HG03342 (cell line): Measurements from ENCODE around the gene MFAP3.
"Not testable (repeated sequence)": the region's sequence is repeated elsewhere in the genome, so short reads cannot be mapped to it uniquely, and the experiment has no call there.

Experiments
- ATAC-seq: cut with Tn5 transposase; IDR thresholded peaks from one replicate; pipeline ENCODE4 v1.9.1; 2021; ENCODE audit warnings: mild to moderate bottlenecking, moderate library complexity; ENCODE audit not compliant: unreplicated experiment

Gene MFAP3

DNA sequence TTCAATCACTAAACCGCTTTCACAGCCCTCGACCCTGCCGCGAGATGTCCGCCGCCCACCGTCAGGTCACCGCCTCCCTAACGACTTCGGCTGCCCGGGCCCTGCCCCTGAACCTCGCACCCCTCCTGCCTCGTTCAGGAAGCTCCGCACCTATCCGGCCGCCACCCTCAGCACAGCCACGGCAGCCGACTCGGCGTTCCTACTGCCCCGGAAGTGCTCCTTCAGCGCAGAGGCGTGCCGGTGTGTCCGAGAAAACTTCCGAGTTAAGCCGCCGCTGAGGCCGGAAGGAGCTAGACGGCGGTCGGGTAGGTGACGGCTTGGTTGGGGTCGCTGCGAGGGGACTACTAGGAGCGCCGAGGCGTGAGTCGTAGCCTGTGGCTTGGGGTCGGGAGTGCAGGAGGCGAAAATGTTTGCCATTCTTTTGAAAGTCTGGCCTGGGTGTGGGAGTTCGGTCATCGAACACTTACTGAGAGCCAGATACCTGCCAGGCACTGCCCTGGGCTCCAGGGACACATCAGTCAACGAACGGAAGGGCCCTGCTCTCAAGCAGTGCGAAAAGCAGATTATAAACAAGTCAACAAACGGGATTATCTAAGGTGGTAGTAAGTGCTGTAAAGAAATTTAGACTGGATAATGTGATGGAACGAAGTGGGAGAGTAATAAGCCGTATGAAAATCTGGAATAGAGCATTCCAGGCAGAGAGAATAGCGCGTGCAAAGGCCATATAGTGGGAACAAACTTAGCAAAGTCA is at the start of gene MFAP3, which contains the start of gene FAM114A2:
Gene MFAP3 (plus strand): TSS at position 261 of the 751 bp plus-strand sequence. CDS start 10,756 bp downstream, outside the sequence.
Gene FAM114A2 (minus strand): TSS at position 204 of the 751 bp plus-strand sequence. CDS start 3,957 bp downstream, outside the sequence.
- peak; percentile 98 for ATAC-seq

DNA sequence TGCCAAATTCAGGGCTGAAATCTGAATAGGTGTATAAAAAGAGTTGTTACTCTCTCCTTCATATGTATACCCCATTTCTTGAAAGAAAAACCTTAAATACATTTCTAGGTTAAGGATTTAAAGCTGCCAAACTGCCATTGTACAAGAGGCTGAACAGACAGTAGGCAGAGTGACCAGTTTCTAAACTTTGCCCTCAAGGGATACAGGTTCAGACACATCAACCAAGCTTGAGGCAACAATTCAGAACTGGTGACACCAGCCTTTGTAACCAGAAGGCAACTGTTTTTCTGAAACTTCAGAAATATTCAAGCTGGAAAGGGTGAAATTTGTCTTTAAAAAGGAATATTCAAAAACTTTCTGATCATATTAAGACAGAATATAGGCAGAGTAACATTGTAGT is 47.6 kb upstream of the MFAP3 start:
- no peak for ATAC-seq

DNA sequence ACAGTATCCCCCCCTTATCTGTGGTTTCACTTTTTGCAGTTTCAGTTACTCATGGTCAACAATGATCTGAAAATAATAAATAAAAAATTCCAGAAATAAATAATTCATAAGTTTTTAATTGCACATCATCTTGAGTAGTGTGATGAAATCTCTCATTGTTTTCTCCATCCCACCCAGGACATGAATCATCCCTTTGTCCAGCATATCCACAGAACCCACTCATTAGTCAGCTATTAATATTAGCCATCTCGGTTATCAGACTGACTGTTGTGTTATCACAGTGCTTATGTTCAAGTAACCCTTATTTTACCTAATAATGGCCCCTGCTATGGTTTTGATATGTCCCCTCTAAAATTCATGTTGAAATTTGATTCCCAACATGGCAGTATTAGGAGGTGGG is 40.8 kb upstream of the MFAP3 start:
- ATAC-seq = no peak

DNA sequence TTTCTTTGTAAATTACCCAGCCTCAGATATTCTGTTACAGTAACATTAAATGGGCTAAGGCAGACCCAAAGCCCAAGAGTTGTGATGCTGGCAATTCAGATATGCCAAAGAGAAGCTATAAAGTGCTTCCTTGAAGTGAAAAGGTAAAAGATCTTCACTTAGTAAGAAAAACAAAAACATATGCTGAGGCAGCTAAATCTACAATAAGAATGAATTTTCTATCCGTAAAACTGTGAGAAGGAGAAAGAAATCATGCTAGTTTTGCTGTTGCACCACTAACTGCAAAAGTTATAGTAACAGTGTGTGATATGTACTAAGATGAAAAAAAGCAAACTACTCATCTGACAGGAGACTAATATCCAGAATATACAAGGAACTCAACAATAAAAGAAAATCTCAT is 40.0 kb upstream of the MFAP3 start:
- no peak for ATAC-seq

DNA sequence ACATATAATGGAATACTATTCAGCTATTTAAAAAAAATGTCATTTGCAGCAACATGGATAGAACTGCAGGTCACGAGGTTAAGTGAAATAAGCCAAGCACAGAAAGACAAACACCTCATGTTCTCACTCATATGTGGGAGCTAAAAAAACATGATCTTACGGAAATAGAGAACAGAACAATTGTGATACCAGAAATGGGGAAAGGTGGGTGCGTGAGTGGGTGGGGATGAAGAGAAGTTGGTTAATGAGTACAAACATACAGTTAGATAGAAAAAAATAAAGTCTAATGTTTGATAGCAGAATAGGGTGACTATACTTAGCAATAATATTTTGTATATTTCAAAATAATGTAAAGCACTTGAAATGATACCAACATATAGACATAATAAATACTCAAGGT is 38.8 kb upstream of the MFAP3 start:
- ATAC-seq = no peak

DNA sequence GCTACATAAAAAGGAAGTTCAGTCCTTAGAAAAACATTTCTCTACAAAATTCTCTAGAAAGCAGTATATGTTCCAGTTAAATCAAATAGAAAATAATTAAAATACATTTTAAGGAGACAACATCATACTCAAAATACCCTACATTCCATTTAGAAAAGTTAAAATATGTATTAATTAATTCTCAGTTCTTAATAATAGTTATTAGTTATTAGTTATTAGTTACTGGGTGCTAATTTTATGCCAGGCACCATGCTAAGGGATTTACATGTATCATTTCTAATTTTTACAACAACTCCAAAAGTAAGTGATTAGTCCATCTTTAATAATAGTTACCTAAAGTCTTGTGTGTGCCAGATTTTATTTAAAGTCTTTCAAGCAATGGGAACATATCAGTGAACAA is 38.1 kb upstream of the MFAP3 start:
- no peak for ATAC-seq

DNA sequence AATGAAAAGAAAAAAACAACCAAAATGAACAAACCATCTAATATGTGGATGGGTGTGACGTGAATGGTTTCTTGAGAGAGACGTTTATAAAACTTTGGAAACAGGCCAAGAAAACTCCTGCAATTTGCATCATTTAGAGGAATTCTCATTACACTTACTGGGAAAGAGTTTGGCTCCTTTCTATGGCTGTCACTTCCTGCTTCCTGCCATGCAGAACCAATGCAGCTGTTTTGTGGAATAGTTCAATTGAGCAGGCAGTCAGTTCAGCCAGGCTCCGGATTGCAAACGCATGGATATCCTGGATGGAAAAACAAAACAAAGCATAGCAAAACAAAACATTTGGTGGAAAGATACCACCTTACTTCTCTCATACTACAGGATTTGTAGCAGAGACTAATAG is 36.7 kb upstream of the MFAP3 start:
- no peak for ATAC-seq

DNA sequence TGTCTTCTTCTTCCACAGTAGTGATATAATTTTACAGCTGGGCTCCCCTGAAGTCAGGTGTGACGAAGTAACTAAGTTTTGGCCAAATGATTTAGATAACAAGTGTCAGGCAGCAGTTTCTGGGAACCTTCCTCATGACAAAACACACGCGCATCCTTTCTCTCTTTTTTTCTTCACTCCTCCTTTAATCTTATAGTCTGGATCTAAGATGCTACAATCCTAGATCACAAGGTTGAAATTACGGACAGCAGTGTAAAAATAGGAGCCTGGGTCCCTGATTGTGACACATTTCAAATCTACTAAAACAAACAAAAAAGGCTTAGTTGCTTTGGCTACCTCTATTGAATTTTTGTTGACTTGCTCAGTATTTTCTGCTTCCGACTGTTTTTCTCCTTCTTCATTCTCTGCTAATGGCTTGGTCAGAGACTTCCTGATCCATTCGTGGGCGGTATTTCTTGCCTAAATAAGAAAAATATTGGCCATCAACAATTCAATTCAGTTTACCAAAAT is 36.2 kb upstream of the MFAP3 start:
- no peak for ATAC-seq

DNA sequence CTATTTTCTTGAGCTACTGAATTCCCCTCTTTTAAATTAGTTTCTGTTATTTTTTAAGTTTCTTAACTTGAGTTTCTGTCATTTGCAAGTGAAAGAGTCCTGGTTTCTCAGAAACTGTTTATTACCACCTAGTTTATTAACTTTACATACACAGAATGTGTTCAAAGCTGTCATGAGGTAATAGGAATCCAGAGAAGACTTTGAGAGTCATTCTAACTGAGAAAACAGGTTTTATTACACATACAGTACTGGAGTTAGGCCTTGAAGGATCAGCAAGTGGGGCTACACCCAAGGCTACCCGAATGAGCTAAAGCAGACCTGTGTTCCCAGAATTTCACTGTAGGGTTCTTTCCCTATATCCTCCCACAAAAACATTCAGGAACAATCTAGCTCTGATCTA is 33.1 kb upstream of the MFAP3 start:
- no peak for ATAC-seq

DNA sequence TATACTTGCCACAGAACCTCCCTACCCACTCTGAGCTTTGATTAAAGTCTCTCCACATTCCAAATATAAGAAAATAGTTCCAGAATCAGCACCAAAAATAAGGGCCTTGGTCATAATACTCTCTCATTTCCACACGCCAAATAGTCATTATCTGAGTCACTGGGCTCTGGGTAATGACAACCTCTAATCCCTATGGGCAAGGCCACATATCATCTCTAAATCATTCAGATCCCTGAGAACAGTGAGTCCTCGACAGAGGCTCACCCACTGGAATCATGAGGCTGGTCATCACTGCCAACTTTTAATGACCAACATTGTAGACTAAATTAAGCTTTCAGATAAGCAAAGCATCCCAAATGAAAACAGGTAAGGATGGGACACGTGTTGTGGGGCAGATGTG is 28.1 kb upstream of the MFAP3 start:
- ATAC-seq = no peak

DNA sequence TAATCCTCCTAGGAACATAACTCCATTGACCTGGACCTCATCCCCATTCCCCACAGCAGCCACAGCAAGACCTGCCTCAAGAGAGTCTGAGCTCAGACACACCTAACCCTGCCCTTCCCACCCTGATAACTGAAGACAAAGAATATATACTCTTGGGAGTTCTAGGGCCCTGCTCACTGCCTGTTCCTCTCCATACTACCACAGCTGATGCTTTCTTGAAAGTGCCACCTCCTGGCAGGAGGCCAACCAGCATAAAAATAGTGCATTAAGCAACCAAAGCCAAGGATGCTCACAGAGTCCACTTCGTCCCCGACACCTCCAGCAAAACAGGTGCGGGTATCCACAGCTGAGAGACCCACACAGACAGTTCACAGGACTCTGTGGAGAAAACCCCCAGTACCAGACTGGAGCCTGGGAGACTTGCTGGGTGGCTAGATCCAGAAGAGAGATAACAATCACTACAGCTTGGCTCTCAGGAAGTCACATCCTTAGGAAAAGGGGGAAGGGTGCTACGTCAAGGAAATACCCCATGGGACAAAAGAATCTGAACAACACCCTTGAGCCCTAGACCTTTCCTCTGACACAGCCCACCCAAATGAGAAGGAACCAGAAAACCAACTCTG is 23.6 kb upstream of the MFAP3 start:
- no peak for ATAC-seq

DNA sequence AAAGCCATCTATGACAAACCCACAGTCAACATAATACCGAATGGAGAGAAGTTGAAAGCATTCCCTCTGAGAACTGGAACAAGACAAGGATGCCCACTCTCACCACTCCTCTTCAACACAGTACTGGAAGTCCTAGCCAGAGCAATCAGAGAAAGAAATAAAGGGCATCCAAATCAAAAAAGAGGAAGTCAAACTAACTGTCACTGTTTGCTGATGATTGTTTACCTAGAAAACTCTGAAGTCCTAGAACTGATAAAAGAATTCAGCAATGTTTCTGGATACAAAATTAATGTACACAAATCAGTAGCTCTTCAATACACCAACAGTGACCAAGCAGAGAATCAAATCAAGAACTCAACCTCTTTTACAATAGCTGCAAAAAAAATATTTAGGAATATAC is 19.8 kb upstream of the MFAP3 start:
- ATAC-seq = not testable (repeated sequence)

DNA sequence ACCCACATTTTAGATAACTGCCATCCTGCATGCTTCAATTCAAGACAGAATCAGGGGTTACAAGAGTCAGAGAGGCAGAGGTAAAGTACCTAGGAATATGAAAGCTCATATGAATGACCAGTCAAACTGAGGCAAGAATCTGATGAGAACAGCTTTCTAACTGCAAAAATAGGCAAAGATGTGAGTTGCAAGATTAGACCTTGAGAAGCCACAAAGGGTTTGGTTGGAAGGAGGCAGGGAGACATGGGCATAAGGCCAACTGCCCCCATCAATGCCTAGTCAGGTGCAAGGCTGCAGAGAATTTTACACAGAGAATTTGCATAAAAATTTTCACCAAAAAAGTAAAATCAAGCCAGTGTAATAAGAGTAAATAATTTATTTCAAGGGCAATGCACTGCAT is 12.8 kb upstream of the MFAP3 start:
- ATAC-seq = no peak

DNA sequence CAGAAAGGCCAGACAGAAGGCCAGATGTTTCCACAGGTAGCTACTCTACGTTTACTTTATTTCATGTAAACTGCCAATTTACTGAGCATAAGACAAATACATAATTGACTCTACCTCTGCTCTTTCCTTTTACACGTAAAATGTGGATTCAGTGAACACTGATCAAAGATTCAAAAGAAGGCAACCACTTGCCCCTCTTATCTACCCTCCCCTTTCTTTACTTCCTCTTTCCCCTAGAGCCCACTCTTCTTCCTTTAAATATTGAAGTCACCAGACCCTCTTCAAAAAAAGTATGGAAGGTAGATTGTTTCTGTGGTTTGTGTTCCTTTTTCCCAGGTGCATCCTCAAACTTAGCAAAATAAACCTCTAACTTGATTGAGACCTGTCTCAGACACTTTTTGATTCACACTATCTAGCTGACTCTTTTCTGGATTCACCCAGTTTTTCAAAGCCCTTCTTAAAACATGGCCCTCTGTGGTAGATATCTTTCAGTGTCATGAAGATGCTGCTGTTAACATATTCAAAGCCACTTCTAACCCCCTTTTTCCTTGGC is 6.8 kb upstream of the MFAP3 start:
- no peak for ATAC-seq

DNA sequence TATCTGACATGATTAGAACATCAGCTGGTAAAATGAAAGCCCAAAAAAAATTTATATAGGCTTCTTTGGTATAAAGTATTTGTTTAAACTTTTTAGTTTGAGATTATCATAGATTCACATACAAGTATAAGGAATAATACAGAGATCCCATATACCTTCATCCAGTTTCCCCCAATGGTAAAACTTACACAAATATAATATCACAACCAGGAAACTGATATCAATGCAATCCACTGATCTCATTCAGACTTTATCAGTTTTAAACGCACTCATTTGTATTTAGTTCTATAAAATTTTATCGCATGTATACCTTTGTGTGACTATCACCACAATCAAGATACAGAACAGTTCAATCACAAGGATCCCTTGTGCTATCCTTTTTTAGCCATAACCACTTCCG is 3.8 kb upstream of the MFAP3 start:
- ATAC-seq = no peak

DNA sequence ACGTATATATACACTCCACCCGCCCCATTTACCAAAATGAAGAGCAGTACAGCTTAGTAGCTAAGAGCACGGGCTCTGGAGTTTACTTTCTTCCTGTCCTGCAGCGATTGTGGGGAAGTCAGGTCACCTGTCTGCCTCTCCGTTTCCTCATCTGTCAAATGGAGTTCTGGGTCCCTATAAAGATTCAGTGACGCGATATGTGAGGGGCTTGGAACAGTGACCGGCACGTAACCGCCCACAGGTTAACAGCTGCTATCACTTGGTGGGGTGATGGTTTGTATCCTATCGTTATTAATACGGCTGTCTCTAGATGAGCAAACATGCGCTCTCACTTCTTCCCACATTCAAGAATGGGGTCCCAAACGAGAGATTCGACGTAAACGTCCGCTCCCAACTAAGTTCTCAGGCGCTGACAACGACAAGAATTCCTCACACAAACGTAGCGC is 483 bp upstream of the MFAP3 start:
- ATAC-seq = peak; percentile 54

DNA sequence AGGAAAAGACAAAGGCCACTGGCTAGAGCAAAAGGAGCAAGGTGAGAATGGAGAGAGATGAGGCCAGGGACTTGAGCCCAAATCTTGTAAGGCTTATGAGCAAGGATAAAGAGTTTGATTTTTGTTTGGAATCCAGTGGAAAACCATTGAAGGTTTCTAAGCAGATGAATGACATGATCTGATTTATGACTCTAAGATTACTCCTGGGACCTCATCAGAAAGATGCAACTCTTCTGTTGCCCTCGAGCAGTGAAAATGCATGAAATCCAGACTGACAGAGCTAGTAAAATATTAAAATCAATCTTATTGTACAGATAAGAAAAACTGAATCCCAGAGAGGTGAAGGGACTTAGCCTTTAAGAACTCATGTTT is 677 bp downstream of the MFAP3 start:
- no peak for ATAC-seq

DNA sequence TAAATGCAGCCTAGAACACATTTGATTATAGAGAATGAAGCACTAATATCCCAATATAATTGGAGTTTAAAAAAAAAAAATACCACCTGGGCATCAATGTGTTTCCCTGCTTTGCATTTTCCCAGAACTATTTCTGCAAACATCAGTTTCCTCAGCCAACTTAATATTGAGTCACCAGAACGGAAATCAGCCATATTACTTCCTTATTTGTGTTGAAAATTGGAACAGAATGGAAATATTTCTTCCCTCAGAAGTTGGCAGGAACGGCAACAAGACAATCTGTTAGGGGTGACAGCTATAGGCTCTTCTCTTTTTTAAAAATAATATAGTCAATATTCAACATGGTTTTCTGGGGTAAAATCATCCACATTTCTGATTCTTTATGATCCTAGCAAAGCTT is 4.0 kb downstream of the MFAP3 start:
- ATAC-seq = no peak

DNA sequence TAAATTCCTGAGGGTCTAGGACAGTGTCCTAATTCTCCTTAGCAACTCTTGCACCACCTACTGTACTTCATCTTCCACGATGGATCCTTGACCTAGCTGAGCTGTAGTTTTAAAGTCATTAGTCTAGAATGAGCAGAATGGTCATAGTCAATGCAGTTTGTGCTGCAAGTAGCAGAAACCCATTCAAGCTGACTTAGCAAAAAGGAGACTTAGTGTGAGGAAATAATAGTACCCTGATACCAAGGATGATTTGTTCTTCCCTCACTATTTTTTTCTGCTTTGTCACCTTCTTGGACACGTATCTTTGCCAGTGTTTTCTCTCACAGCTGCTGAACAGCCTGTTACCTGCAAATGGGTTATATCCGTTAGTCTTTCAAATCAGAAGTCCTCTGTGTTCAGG is 5.3 kb downstream of the MFAP3 start:
- ATAC-seq = no peak

DNA sequence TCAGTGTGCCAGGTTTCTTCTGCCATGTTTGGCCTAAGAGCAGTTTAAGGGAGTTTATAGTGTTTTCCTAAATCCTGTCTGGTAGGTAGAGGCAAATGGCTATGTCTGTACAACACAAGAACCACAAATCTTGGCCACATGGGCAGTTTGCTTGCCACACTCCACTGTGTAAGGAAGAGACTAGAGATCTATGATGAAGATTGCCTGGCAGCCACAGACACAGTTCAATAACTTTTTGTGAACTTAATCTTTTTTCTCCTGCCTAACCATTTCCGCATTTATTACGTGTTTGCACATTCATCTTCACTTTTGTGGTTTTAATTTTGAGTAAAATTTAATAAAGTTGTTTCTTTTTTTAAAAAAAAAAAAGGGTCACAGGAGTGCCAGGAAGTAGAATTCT is 5.8 kb downstream of the MFAP3 start:
- no peak for ATAC-seq

DNA sequence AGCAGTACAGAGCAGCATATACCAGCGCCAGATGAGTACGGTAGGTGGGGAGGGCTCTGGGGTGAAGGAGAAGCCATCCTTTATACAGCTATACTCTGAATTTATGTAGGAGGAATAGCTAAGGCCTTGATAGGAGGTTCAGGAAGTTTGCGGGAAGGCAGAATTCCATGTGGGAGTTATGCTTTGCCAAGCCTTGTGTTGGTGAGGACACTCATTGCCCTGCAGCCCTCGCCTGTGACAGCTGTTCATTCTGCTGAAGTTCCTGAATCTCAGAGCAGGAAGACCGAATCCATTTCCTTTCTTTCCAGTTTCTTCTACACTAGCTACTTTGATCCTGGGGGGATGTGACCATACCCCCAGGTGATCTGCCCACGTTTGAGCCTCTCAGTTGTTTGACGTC is 7.7 kb downstream of the MFAP3 start:
- no peak for ATAC-seq

DNA sequence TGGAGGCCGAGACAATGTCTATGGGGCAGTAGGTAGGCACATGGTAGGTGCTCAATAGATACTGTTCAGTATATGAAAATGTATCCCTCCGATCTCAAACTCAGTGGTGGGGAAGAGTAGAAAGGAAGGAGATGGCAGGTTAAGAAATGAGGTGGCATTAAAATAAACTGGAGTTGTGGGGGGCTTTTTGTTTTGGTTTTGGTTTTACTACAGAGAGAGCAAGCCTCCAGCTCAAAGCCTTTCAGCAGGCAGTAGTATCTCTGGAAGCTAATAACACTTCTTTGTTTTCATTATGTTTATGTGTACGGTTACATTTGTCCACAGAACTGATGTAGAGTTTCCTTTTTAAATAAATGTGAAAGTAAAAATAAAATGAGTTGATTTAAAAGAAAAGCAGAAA is 8.6 kb downstream of the MFAP3 start:
- no peak for ATAC-seq
